HEK293 (cell line): Measurements from ENCODE around the gene PCDHGB2.

Experiments used
- ATF2 ChIP-seq: fragments of 450-650 bp; formaldehyde crosslinking; IDR thresholded peaks from 2 replicates; pipeline ENCODE4 v1.5.1; 2016; ENCODE audit warnings: missing biosample characterization, missing genetic modification characterization, low read depth
- CTCF ChIP-seq: fragments of 450-650 bp; formaldehyde crosslinking; IDR thresholded peaks from 2 replicates; pipeline ENCODE4 v1.5.1; 2016; ENCODE audit warnings: missing biosample characterization, missing genetic modification characterization
- GLIS2 ChIP-seq: fragments of 450-650 bp; formaldehyde crosslinking; IDR thresholded peaks from 2 replicates; pipeline ENCODE4 v1.5.1; 2016; ENCODE audit warnings: missing biosample characterization, missing genetic modification characterization
- YY1 ChIP-seq: fragments of 450-650 bp; formaldehyde crosslinking; IDR thresholded peaks from 2 replicates; pipeline ENCODE4 v1.5.1; 2018; ENCODE audit warnings: missing biosample characterization, missing genetic modification characterization
- ZNF138 ChIP-seq: fragments of 450-650 bp; formaldehyde crosslinking; IDR thresholded peaks from 2 replicates; pipeline ENCODE4 v1.5.1; 2016; ENCODE audit warnings: missing biosample characterization, missing genetic modification characterization, borderline replicate concordance
- ZNF280D ChIP-seq: fragments of 450-650 bp; formaldehyde crosslinking; IDR thresholded peaks from 2 replicates; pipeline ENCODE4 v1.5.1; 2016; ENCODE audit warnings: missing biosample characterization, missing genetic modification characterization
- ZNF292 ChIP-seq: fragments of 450-650 bp; formaldehyde crosslinking; IDR thresholded peaks from 2 replicates; pipeline ENCODE4 v1.5.1; 2016; ENCODE audit warnings: low read depth, missing biosample characterization, missing genetic modification characterization, borderline replicate concordance

- no peak for TF ChIP-seq CTCF (tag by site-specific recombination)
- no peak for TF ChIP-seq ZNF280D (tag by site-specific recombination)
- TF ChIP-seq ZNF138 (tag by site-specific recombination) = no peak
- no peak for TF ChIP-seq YY1 (tag by site-specific recombination)
- no peak for TF ChIP-seq ATF2
- TF ChIP-seq GLIS2 (tag by site-specific recombination) = no peak
- TF ChIP-seq ZNF292 (tag by site-specific recombination) = no peak
Measured at GRCh38 chr5:141382469-141383294, 22.9 kb downstream of the PCDHGB2 start, which contains the start of gene PCDHGA7.
